ENCODE data around the gene PDSS2. TPM values are rescaled to one million over a fixed set of nuclear protein-coding genes. Genes with fewer than 3 reads are reported as not detected.
"Not testable (repeated sequence)": the region's sequence is repeated elsewhere in the genome, so short reads cannot be mapped to it uniquely, and the experiment has no call there.

Gene PDSS2
- total and polyA plus RNA-seq, 2 donors (not counting 1 experiment from before 2014, with no cell fraction given): 16.9 to 17.0 TPM

DNA sequence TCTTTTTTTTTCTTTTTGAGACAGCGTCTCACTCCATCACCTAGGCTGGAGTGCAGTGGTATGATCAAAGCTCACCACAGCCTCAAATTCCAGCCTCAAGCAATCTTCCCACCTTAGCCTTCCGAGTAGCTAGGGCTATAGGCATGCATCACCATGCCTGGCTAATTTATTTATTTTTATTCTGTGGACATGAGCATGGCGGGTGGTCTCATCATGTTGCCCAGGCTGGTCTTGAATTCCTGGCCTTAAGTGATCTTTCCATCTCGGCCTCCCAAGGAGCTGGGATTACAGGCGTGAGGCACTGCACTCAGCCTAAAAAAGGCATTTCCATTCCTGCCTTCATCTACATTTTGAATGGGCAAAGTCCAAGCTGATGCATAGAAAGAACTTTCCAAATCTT is 287.9 kb downstream of the PDSS2 start:
- CTCF ChIA-PET: no interaction called here
- Mint-ChIP-seq H3K4me3 (no peak overlapping the region), H3K4me1 (no peaks in the 10 kb centered on the region), H3K9me3 (ENCODE audit: insufficient read depth) (no peaks in the 10 kb centered on the region), H3K27me3 (no peaks in the 10 kb centered on the region), H3K27ac (no peak overlapping the region)
- WGBS (ENCODE audit: insufficient coverage): 98% methylated on average over 4 of the region's 5 CpGs
- DNase-seq (no peak), ATAC-seq (ENCODE audit: low read depth) (no peak)
- no peak overlapping the region for H3K27ac ChIP-seq (ENCODE audit: low read length in 2 of 2)
- intact Hi-C loops (cut with micrococcal nuclease): no loop called here
- no peaks in the 10 kb centered on the region for H4K20me1 ChIP-seq (ENCODE audit: control insufficient read depth, insufficient read depth, low read length, poor library complexity, severe bottlenecking)
- H2AFZ ChIP-seq (ENCODE audit: insufficient read depth, low read depth, low read length, poor library complexity, severe bottlenecking): no peak overlapping the region
- no peak overlapping the region for H3K9ac ChIP-seq (ENCODE audit: low read length)
- H3K79me2 ChIP-seq (ENCODE audit: control insufficient read depth, insufficient read depth, low read length): no peaks in the 10 kb centered on the region
- H3K36me3 ChIP-seq (replicated peaks in 1 of 2; ENCODE audit: control extremely low read depth in 1 of 2, control insufficient read depth in 1 of 2, extremely low read depth in 1 of 2, insufficient read depth in 2 of 2, low read length in 1 of 2): no peaks in the 10 kb centered on the region
- no peak overlapping the region for H3K4me3 ChIP-seq (ENCODE audit: control extremely low read depth in 1 of 5, extremely low read depth in 1 of 5, insufficient read depth in 1 of 5, low read depth in 2 of 5, low read length in 4 of 5)
- H3K9me3 ChIP-seq (ENCODE audit: control extremely low read depth in 1 of 3, control insufficient read depth in 2 of 3, insufficient read depth in 1 of 3, low read length in 2 of 3): no peaks in the 10 kb centered on the region
- H3K4me2 ChIP-seq (replicated peaks; ENCODE audit: low read depth, low read length, poor library complexity, severe bottlenecking): no peak overlapping the region
- POLR2A ChIA-PET: no interaction called here
- H3K27me3 ChIP-seq (replicated peaks in 1 of 4; ENCODE audit: control extremely low read depth in 1 of 4, control insufficient read depth in 3 of 4, insufficient read depth in 4 of 4, low read length in 3 of 4): no peaks in the 10 kb centered on the region
- no peaks in the 10 kb centered on the region for H3K4me1 ChIP-seq (ENCODE audit: control insufficient read depth in 2 of 2, insufficient read depth in 2 of 2, low read length in 2 of 2)
- TF ChIP-seq CTCF (IDR thresholded peaks at IDR 0.05) (no peak), EZH2 (IDR thresholded peaks at IDR 0.05; ENCODE audit: borderline replicate concordance, insufficient read depth, low read depth, low read length, poor library complexity, severe bottlenecking) (no peak)

DNA sequence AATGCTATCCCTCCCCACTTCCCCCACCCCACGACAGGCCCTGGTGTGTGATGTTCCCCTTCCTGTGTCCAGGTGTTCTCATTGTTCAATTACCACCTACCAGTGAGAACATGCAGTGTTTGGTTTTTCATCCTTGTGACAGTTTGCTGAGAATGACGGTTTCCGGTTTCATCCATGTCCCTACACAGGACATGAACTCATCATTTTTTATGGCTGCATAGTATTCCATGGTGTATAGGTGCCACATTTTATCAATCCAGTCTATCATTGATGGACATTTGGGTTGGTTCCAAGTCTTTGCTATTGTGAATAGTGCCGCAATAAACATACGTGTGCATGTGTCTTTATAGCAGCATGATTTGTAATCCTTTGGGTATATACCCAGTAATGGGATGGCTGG is 295.1 kb downstream of the PDSS2 start:
- ATAC-seq (ENCODE audit: low read depth); H3K4me1 ChIP-seq (ENCODE audit: control insufficient read depth in 2 of 2, insufficient read depth in 2 of 2, low read length in 2 of 2); H3K27me3 ChIP-seq (replicated peaks in 1 of 4; ENCODE audit: control extremely low read depth in 1 of 4, control insufficient read depth in 3 of 4, insufficient read depth in 4 of 4, low read length in 3 of 4); H3K36me3 ChIP-seq (replicated peaks in 1 of 2; ENCODE audit: control extremely low read depth in 1 of 2, control insufficient read depth in 1 of 2, extremely low read depth in 1 of 2, insufficient read depth in 2 of 2, low read length in 1 of 2); POLR2A ChIA-PET; H3K4me3 ChIP-seq (ENCODE audit: control extremely low read depth in 1 of 5, extremely low read depth in 1 of 5, insufficient read depth in 1 of 5, low read depth in 2 of 5, low read length in 4 of 5); H3K4me2 ChIP-seq (replicated peaks; ENCODE audit: low read depth, low read length, poor library complexity, severe bottlenecking); H2AFZ ChIP-seq (ENCODE audit: insufficient read depth, low read depth, low read length, poor library complexity, severe bottlenecking); H3K4me3 Mint-ChIP-seq; CTCF ChIA-PET; H3K9ac ChIP-seq (ENCODE audit: low read length); H3K79me2 ChIP-seq (ENCODE audit: control insufficient read depth, insufficient read depth, low read length); H3K4me1 Mint-ChIP-seq; H4K20me1 ChIP-seq (ENCODE audit: control insufficient read depth, insufficient read depth, low read length, poor library complexity, severe bottlenecking); H3K27ac ChIP-seq (ENCODE audit: low read length in 2 of 2); H3K27ac Mint-ChIP-seq; H3K9me3 ChIP-seq (ENCODE audit: control extremely low read depth in 1 of 3, control insufficient read depth in 2 of 3, insufficient read depth in 1 of 3, low read length in 2 of 3); DNase-seq; intact Hi-C loops (cut with micrococcal nuclease); H3K9me3 Mint-ChIP-seq (ENCODE audit: insufficient read depth); H3K27me3 Mint-ChIP-seq: not testable (repeated sequence)
- no CpG with 5 or more reads among the region's 5 CpGs for WGBS (ENCODE audit: insufficient coverage)

Measured in B cell (primary cell).